ENCODE data around the gene MAP3K14.
A peak's percentile ranks its signal among the peaks of the same experiment; 100 is the strongest.
"Not testable (repeated sequence)": the region's sequence is repeated elsewhere in the genome, so short reads cannot be mapped to it uniquely, and the experiment has no call there.

Gene MAP3K14

GRCh38 chr17:45258981-45259380, 57.8 kb downstream of the MAP3K14 start:
- DNase-seq (ENCODE audit: low read depth) = no peak

GRCh38 chr17:45257115-45257514, 59.7 kb downstream of the MAP3K14 start:
- DNase-seq (ENCODE audit: low read depth) = no peak

GRCh38 chr17:45256114-45256966, 60.5 kb downstream of the MAP3K14 start:
- no peak for DNase-seq (ENCODE audit: low read depth)

GRCh38 chr17:45255358-45255757, 61.5 kb downstream of the MAP3K14 start:
- DNase-seq (ENCODE audit: low read depth) = no peak

GRCh38 chr17:45253879-45254278, 62.9 kb downstream of the MAP3K14 start:
- DNase-seq (ENCODE audit: low read depth) = no peak

GRCh38 chr17:45253237-45253636, 63.6 kb downstream of the MAP3K14 start:
- DNase-seq (ENCODE audit: low read depth) = not testable (repeated sequence)

GRCh38 chr17:45251931-45252330, 64.9 kb downstream of the MAP3K14 start:
- DNase-seq (ENCODE audit: low read depth) = no peak

GRCh38 chr17:45248132-45248957, 68.5 kb downstream of the MAP3K14 start:
- peak; percentile 80 for DNase-seq (ENCODE audit: low read depth)

GRCh38 chr17:45247429-45248131, 69.2 kb downstream of the MAP3K14 start:
- peak; percentile 93 for DNase-seq (ENCODE audit: low read depth)

- peak; percentile 76 for DNase-seq (ENCODE audit: low read depth)
These were observed 69.9 kb downstream of the MAP3K14 start for GRCh38 chr17:45246861-45247428.

- no peak for DNase-seq (ENCODE audit: low read depth)
These were observed 70.5 kb downstream of the MAP3K14 start for GRCh38 chr17:45246338-45246737.

GRCh38 chr17:45244725-45245656, 71.8 kb downstream of the MAP3K14 start:
- no peak for DNase-seq (ENCODE audit: low read depth)

GRCh38 chr17:45243750-45244149, 73.1 kb downstream of the MAP3K14 start:
- DNase-seq (ENCODE audit: low read depth) = no peak

GRCh38 chr17:45242029-45242414, 74.8 kb downstream of the MAP3K14 start:
- no peak for DNase-seq (ENCODE audit: low read depth)

- DNase-seq (ENCODE audit: low read depth) = no peak
These were observed 75.3 kb downstream of the MAP3K14 start for GRCh38 chr17:45241328-45242028.

GRCh38 chr17:45240905-45241327, 75.9 kb downstream of the MAP3K14 start:
- DNase-seq (ENCODE audit: low read depth) = no peak

GRCh38 chr17:45238155-45238774, 78.6 kb downstream of the MAP3K14 start:
- no peak for DNase-seq (ENCODE audit: low read depth)

GRCh38 chr17:45237686-45238085, 79.1 kb downstream of the MAP3K14 start:
- no peak for DNase-seq (ENCODE audit: low read depth)

GRCh38 chr17:45236282-45236606, 80.6 kb downstream of the MAP3K14 start:
- no peak for DNase-seq (ENCODE audit: low read depth)

All from T follicular helper cell (primary cell).